Measurements from ENCODE around the gene NLK.

NLK gene

DNA sequence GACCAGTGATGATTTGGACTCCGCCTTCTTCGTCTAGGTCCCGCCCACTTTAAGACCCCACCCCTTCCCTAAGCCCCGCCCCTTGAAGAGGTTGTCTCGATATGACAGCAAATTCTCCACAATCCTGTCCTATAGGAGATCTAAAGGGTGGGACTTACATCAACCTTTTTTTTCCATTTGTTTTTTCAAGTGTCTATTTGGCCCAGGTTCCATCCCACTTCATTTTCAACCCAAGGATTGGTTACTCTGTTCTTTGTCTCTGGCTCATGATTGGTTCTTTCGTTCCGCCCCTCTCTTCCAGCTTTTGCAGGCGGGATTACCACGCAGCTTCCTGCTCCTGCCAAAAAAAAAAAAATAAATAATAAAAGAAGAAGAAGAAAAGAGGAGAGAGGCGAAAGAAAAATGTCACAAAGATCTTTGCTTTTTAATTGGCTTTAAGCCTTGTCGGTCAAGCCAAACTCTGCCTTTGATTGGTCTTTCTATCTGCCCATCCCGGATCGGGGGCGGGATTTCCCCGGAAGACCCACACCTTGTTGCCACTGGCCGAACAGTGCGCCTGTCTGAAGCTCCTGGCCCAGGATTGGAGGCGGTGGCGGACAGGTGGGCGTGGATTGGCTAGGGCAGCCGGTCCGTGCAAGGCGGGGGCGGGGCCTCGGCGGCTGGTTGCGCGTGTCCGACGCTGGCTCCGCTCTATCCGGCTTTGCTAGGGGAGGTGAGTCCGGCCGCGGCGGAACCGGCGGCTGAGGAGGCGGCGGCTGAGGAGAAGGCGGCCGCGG is 1.2 kb upstream of the NLK start:
- DNase-seq: peak; percentile 97

GRCh38 chr17:28041844-28042656 is 427 bp upstream of the NLK start:
- DNase-seq: no peak

- no peak for DNase-seq
These were observed 329 bp downstream of the NLK start for GRCh38 chr17:28042721-28043291.

DNA sequence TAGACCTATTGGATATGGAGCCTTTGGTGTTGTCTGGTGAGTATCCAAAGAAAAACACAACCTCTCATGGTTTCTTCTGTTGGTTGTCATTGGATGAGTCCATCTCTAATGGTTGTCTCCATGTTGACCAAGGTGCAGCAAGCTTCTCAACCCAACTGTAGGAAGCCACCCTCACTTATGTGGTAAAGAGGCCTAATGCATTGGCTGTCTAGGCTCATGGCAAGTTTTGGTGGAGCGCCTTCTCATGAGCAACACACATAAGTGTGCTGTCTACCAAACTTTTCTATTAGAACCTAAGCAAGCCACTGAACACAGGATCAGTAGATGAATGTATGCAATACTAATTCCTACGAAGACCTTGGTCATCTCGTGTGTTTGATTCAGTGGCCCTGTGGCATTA is 819 bp downstream of the NLK start:
- DNase-seq: no peak

DNA sequence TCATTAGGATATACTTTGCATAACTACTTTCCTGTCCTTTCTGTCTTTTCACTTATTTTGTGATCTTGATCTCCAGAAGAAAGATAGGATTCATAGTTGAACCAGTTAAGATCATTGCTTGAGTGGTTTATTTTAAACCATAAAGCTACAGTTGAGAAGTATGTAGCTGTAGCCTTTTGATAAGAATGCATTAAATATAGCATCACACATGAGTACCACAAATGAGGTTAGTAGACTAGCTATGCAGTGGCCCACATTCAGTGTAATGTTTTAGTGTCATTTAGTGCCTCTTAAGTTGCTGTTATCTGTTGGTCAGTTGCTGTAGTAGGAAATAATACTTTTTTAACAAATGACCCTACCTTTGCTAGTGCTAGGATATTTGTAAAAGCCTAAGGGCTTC is 1.3 kb downstream of the NLK start:
- DNase-seq: no peak

GRCh38 chr17:28045304-28045703 is 2.8 kb downstream of the NLK start:
- DNase-seq: no peak

DNA sequence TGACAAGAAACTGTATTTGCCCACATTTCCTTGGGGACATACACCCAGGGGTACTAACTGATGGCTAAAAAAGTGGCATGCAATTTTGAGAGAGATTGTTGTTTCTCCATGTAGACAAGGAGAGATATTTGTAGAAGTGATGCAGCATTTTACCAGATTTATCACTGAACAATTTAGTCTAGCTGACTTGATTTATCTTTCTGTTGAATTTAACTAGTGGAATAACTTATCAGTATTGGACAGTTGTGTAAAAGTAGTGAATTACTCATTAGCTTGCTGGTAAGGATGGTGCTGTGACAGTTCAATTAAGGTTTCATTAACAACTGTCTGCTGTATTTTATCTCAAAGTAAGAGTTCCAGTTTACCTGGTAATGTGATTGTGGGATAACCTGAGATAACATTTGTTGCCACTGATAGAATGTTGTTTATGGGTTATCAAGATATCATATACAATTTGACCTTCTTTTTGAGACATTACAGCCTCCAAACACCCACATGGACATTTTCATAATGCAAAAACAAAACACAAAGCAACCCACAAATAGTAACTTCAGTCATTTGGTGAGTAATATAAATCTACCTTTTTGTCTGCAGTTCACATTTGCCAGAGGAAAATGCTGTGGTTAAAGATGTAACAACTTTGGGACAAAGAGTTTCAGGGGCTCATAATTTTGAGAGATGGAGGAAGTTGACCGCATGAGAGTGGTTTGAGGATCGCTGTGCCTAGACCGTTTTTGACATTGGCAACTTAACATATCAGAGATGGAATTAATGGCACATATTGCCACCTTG is 3.8 kb downstream of the NLK start:
- no peak for DNase-seq

DNA sequence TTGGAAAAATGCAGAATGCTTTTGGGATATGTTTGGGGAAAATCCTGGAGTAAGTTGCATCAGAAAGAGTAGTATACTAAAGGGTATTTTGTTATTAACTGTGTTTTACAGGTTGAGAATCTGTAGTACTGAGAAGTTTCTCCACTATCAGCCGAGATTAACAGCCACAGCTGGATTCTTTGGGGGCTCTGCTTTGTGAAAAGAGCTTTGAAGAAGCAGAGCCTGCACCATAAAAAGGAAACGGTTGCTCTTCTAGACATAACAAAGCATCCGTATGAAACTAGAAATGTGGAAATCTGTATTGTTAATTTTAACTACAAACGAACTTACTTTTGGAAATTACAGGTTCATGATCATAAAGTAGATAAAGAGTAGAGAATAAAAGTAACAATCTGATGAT is 5.3 kb downstream of the NLK start:
- no peak for DNase-seq

DNA sequence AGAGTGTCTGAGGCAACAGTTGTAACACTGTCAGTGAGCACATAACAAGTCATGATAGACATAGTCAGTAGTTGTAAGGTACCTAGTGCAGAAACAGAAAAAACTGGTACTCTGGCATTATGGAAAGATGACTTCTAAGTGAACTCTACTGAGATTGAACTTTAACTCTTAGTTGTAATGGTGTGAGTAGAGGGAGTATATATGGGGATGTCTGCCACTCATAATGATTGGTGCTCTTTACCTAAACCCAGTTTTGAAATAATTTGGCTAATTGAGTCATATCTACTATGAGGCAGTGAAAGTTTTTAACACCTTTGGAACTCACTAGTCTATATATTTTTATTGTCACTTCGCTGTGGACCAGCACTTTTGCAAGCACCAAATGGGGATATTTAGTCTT is 6.6 kb downstream of the NLK start:
- DNase-seq: no peak

GRCh38 chr17:28053044-28053670 is 10.7 kb downstream of the NLK start:
- no peak for DNase-seq

DNA sequence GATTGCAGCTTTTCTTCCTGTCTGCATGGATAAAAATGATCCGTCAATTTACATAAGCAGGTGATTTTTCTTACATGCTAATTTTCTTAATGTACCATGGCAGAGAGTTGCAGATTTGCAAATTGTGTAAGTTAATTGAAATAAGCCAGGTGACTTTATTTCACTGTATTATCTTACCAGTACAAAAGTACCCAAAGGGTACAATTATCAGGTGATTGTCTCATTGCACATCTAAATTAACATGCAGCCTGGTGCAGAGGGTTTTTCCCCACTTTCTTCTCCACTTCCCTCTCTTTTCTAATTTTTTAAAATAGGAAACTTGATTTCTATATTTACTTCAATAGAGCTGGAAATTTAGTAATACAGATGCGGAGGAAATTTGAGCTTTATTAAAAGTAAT is 11.2 kb downstream of the NLK start:
- no peak for DNase-seq

GRCh38 chr17:28055546-28056275 is 13.2 kb downstream of the NLK start:
- no peak for DNase-seq

- DNase-seq: no peak
These were observed 13.8 kb downstream of the NLK start for GRCh38 chr17:28056276-28056620.

DNA sequence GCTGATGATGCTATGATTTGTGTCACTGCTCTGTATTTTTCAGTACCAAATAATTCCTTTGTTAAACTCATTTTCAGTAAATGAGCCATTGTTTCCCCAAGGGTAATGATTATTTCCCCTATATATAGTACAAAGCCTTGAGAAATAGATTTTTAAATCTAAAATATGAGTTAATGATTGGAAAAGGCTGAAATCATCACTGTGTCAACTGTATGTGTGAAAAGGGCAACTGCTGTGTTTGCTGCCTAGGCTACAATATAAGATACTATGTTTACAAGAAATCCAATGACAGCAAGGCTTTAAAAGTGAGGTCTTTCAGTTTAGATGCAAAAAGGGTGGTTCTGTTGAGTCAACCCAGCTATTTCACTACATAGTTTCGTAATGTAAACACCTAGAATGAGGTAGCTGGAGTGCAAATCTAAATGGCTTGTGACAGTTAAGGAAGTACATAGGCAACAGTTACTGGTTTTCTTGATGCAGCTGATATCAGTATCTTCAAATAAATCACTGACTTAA is 15.3 kb downstream of the NLK start:
- no peak for DNase-seq

DNA sequence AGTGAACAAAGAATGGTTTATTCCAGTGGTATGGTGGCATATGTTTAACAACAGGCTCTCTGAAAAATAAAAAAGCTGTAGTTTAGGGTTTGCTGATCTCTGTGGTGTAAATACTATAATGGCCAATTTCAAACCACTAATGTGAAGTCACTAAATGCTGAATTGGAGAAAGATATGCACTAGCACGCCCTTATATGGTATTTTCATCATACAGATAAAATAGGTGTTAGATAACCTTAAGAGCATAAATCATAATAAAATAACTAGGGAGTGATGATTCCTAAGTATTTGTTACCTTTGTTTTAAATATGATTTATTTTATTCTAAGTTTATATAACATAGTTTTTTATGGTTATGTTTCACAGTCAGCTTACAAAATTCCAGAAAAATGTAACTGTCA is 17.2 kb downstream of the NLK start:
- DNase-seq: no peak

- no peak for DNase-seq
These were observed 23.2 kb downstream of the NLK start for GRCh38 chr17:28065706-28066105.

GRCh38 chr17:28069061-28069460 is 26.6 kb downstream of the NLK start:
- DNase-seq: no peak

- DNase-seq: no peak
These were observed 28.7 kb downstream of the NLK start for GRCh38 chr17:28071179-28071578.

DNA sequence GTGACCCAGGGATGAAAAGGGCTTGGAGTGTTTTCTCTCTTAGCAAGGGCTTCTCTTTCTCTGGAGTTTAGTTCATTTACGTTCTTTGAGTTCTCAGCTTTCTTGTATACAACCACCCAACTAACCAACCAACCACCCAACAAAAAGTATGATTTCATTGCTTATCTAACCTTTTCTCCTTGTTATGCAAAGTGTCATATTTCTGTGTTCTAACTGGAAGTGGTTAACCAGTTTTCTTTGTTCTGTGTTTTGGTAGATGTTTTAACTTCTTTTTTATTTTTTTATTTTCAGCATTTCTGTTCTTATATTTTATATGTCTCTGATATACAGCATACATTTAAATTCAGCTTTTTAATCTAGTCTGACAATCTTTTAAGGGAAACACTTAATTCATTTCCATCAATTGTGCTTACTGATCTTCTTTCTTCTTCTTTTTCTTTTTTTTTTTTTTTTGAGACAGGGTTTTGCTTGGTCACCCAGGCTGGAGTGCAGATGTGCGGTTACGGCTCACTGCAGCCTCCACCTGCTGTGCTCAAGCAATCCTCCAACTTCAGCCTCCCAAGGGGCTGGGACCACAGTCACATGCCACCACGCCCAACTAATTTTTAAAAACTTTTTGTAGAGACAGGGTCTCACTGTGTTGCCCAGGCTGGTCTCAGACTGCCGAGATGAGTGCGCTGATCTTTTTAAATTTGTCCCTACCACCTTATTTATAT is 29.6 kb downstream of the NLK start:
- no peak for DNase-seq

GRCh38 chr17:28072936-28073533 is 30.6 kb downstream of the NLK start:
- no peak for DNase-seq

- no peak for DNase-seq
These were observed 31.5 kb downstream of the NLK start for GRCh38 chr17:28074010-28074409.

All from NCI-H510A (cell line).